K562 (cell line): ENCODE data around the gene HSPB1. TPM values are rescaled to one million over a fixed set of nuclear protein-coding genes. Genes with fewer than 3 reads are reported as not detected.

ENCODE experiments used
- ATAC-seq: fragments of 200-7000 bp; cut with Tn5 transposase; 3 replicates; pipeline ENCODE4 v1.9.1; 2020; ENCODE audit warnings: moderate library complexity
- Bru-seq: library from RNA; stranded (reverse); fragments of 400-500 nt; gene quantifications from one replicate; lab custom pipeline; 2021; lab: Mats Ljungman, UMichigan
- BruChase-seq, 2 experiments: library from RNA; stranded (reverse); fragments of 400-500 nt; gene quantifications; one replicate each; lab custom pipeline; 2021; lab: Mats Ljungman, UMichigan
- BruUV-seq: library from RNA; stranded (reverse); fragments of 400-500 nt; replicated peaks from 2 replicates; lab custom pipeline; 2021; lab: Mats Ljungman, UMichigan
- CTCF ChIA-PET: fragments of 300-600 bp; formaldehyde crosslinking; extraction: SDS; loops from one replicate; lab custom pipeline; 2021; ENCODE audit warnings: low intra/inter-chr PET ratio; lab: Yijun Ruan, JAX
- POLR2A ChIA-PET: fragments of 300-600, 350-650 bp; sonication (Branson Sonifier 250); formaldehyde crosslinking; extraction: SDS; loops from one replicate; lab custom pipeline; 2021; ENCODE audit warnings: antibody characterized with exemption, inconsistent platforms; lab: Yijun Ruan, JAX
- DNase-seq, 4 experiments: peaks; one replicate each; pipeline versions ENCODE4 v3.0.0 to v3.0.0-alpha.2; 2011 to 2018; ENCODE audit warnings: low spot score in 3 of 4, mixed read lengths in 3 of 4; ENCODE audit errors: extremely low read depth in 1 of 4
- FAIRE-seq: peaks from 2 replicates; lab custom pipeline; 2011; peaks lifted over from hg19 to GRCh38; lab: Jason Lieb, UNC
- H2AFZ ChIP-seq: 2 replicates; pipeline ENCODE4 v1.6.0; 2011; ENCODE audit warnings: low read depth, low read length, control low read depth, inconsistent platforms
- H3K27ac ChIP-seq: fragments of 200-600 bp; 3 replicates; pipeline ENCODE4 v1.8.0; 2011; ENCODE audit warnings: low read depth, mild to moderate bottlenecking, control low read depth, inconsistent platforms, low read length, moderate library complexity, mixed read lengths; ENCODE audit errors: extremely low read depth
- H3K27me3 ChIP-seq, 2 experiments: fragments of 300-600 bp in 1 of 2; 2 replicates in 1 of 2; 3 replicates in 1 of 2; pipeline versions ENCODE4 v1.6.0 to v1.8.0; 2011; ENCODE audit warnings: inconsistent platforms in 2 of 2, low read length in 2 of 2, mild to moderate bottlenecking in 1 of 2, mixed read lengths in 1 of 2, moderate library complexity in 1 of 2; ENCODE audit not compliant: control insufficient read depth in 2 of 2, insufficient read depth in 2 of 2
- H3K36me3 ChIP-seq: fragments of 300-600 bp; 3 replicates; pipeline ENCODE4 v1.8.0; 2011; ENCODE audit warnings: mild to moderate bottlenecking, low read length, inconsistent platforms; ENCODE audit not compliant: control insufficient read depth, insufficient read depth
- H3K4me1 ChIP-seq, 2 experiments: fragments of 200-600 bp in 1 of 2; replicated peaks in 1 of 2; 2 replicates in 1 of 2; 3 replicates in 1 of 2; pipeline versions ENCODE4 v1.5.1 to v1.8.0; 2011; ENCODE audit warnings: inconsistent platforms in 2 of 2, low read length in 2 of 2, mild to moderate bottlenecking in 1 of 2, mixed read lengths in 1 of 2, moderate library complexity in 1 of 2; ENCODE audit not compliant: control insufficient read depth in 2 of 2, insufficient read depth in 2 of 2
- H3K4me2 ChIP-seq: 2 replicates; pipeline ENCODE4 v1.6.1; 2011; ENCODE audit warnings: low read length, control low read depth, inconsistent platforms, mixed read lengths; ENCODE audit not compliant: insufficient read depth
- H3K4me3 ChIP-seq: fragments of 200-600 bp; sonication (generic), shearing (Covaris generic); 2 replicates; pipeline ENCODE4 v1.5.1; 2016; ENCODE audit warnings: control low read depth, inconsistent platforms
- H3K79me2 ChIP-seq: fragments of 200-600 bp; 3 replicates; pipeline ENCODE4 v1.8.0; 2011; ENCODE audit warnings: low read length, inconsistent platforms; ENCODE audit not compliant: control insufficient read depth, insufficient read depth
- H3K9ac ChIP-seq, 2 experiments: 2 replicates each; pipeline versions ENCODE4 v1.6.0 to v1.6.1; 2011; ENCODE audit warnings: low read depth in 2 of 2, low read length in 2 of 2, control low read depth in 1 of 2, inconsistent platforms in 1 of 2, mild to moderate bottlenecking in 1 of 2, mixed read lengths in 1 of 2; ENCODE audit not compliant: insufficient read depth in 1 of 2
- H3K9me1 ChIP-seq: one replicate; pipeline ENCODE4 v1.6.0; 2011; ENCODE audit warnings: inconsistent platforms, mild to moderate bottlenecking, low read length, moderate library complexity; ENCODE audit not compliant: control insufficient read depth, insufficient read depth
- H3K9me3 ChIP-seq: replicated peaks from 2 replicates; pipeline ENCODE4 v1.5.1; 2011; ENCODE audit warnings: low read depth, low read length, inconsistent platforms; ENCODE audit not compliant: control insufficient read depth, insufficient read depth
- H4K20me1 ChIP-seq: replicated peaks from 2 replicates; pipeline ENCODE4 v1.6.1; 2011; ENCODE audit warnings: low read length, inconsistent platforms, mixed read lengths; ENCODE audit not compliant: control insufficient read depth, insufficient read depth
- CEBPG ChIP-seq, 3 experiments: fragments of 200-800 bp in 1 of 3; sonication (Bioruptor generic) in 1 of 3; sonication (generic) in 1 of 3; formaldehyde crosslinking in 1 of 3; IDR thresholded peaks in 2 of 3; conservative IDR thresholded peaks in 1 of 3; 2 replicates each; pipeline versions ENCODE4 v1.6.1 to v1.8.0; 2016 to 2022; ENCODE audit warnings: missing compliant biosample characterization in 2 of 3, missing genetic modification characterization in 2 of 3, mild to moderate bottlenecking in 1 of 3, missing genetic modification reagents in 1 of 3
- EHMT2 ChIP-seq: fragments of 450-650 bp; IDR thresholded peaks from 2 replicates; pipeline ENCODE4 v1.6.1; 2018; ENCODE audit warnings: antibody characterized with exemption
- GATAD2B ChIP-seq: fragments of 450-650 bp; IDR thresholded peaks from 2 replicates; pipeline ENCODE4 v1.6.1; 2017; ENCODE audit warnings: mild to moderate bottlenecking, borderline replicate concordance
- MBD1 ChIP-seq: fragments of 250-450 bp; sonication (Bioruptor Pico); IDR thresholded peaks from 2 replicates; pipeline ENCODE4 v1.8.0; 2022; ENCODE audit warnings: inconsistent platforms
- PHF21A ChIP-seq: fragments of 450-650 bp; IDR thresholded peaks from 2 replicates; pipeline ENCODE4 v1.6.1; 2017; ENCODE audit warnings: low read depth, borderline replicate concordance
- SAP30 ChIP-seq: fragments of 200-600 bp; sonication (generic); IDR thresholded peaks from 2 replicates; pipeline ENCODE4 v1.6.1; 2012; ENCODE audit warnings: borderline replicate concordance, low read depth, mild to moderate bottlenecking, moderate library complexity, low read length, control low read depth, inconsistent platforms; ENCODE audit not compliant: insufficient read depth, poor library complexity, severe bottlenecking
- ZNF384 ChIP-seq: IDR thresholded peaks from 2 replicates; pipeline ENCODE4 v1.6.1; 2012; ENCODE audit warnings: low read depth, low read length, improper control_type of control experiment
- WGBS: fragments of 100-300 bp; shearing (Covaris generic); methylation state at CpG from one replicate; pipeline ENCODE4 v1.1.6; 2016; ENCODE audit warnings: low coverage, mixed read lengths; ENCODE audit not compliant: insufficient coverage; ENCODE audit errors: missing lambda C conversion rate; 5-methylcytosine and 5-hydroxymethylcytosine counted together
- in situ Hi-C: fragments of 300-500 bp; cut with MboI; formaldehyde crosslinking; loops from 4 replicates; pipeline ENCODE4 v1.15.0; 2018; ENCODE audit warnings: inconsistent platforms, mixed read lengths
- intact Hi-C: fragments of 100-400 bp; cut with micrococcal nuclease; formaldehyde crosslinking; loops from 2 replicates; pipeline ENCODE4 v1.14.2; 2022
- long read RNA-seq, 3 experiments: library from polyadenylated mRNA in 2 of 3; library from RNA in 1 of 3; unstranded in 2 of 3; stranded (forward) in 1 of 3; transcript quantifications; one replicate each; pipeline ENCODE4 v2.0.0, GENCODE V29; 2019 to 2022
- polyA minus RNA-seq, 3 experiments: library from RNA; depleted of rRNA, polyadenylated mRNA; stranded (reverse); fragments of >200 nt; gene quantifications; 2 replicates each; pipeline ENCODE4 v1.2.3, GENCODE V29; 2011
- polyA plus RNA-seq, 8 experiments: library from polyadenylated mRNA; depleted of rRNA in 4 of 8; stranded (reverse) in 5 of 8; unstranded in 3 of 8; fragments of >200 nt; fragmentation: Nextera tagmentation in 2 of 8; fragmentation: Illumina TruSeq in 1 of 8; extraction: Ambion mirVana in 2 of 8; extraction: Trizol in 1 of 8; gene quantifications; 2 replicates each; pipeline versions ENCODE4 v1.2.1 to v1.2.3, GENCODE V29; 2011 to 2014; ENCODE audit warnings: inconsistent platforms in 1 of 8, missing spikeins in 1 of 8
- total RNA-seq, 7 experiments: library from RNA; depleted of rRNA in 6 of 7; stranded (reverse); fragments of >200 nt in 6 of 7; fragmentation: Illumina TruSeq in 2 of 7; extraction: Trizol in 2 of 7; gene quantifications; 2 replicates each; pipeline versions ENCODE4 v1.2.1 to v1.2.3, GENCODE V29; 2011 to 2021; ENCODE audit warnings: low replicate concordance in 1 of 7
- TF ChIP-seq, protein P1 (sequence below), 2 experiments: IDR thresholded peaks; 2 replicates each; pipeline ENCODE4 v1.6.1; 2012; ENCODE audit warnings: improper control_type of control experiment in 2 of 2, low read depth in 2 of 2, low read length in 2 of 2, borderline replicate concordance in 1 of 2

Gene HSPB1
- 7.2 and 18.6 TPM in 2 replicates for total RNA-seq (2011; cell fraction: chromatin; rRNA removed; ENCODE audit: low replicate concordance)
- total RNA-seq (2011; cell fraction: nucleolus; rRNA removed) = 37.0 and 39.4 TPM in 2 replicates
- total RNA-seq (2011; cell fraction: nucleoplasm; rRNA removed) = 25.3 and 28.7 TPM in 2 replicates
- total RNA-seq (2014; rRNA removed) (138 and 216 TPM in 2 replicates), total RNA-seq (2014; rRNA removed; fragmentation: Illumina TruSeq; extraction: Trizol) (16.0 and 27.1 TPM in 2 replicates), total RNA-seq (2015; rRNA removed; fragmentation: Illumina TruSeq; extraction: Trizol) (180 TPM in 2 replicates), total RNA-seq (2021) (522 and 565 TPM in 2 replicates), polyA plus RNA-seq (2011; rRNA removed) (44.8 and 88.9 TPM in 2 replicates), polyA plus RNA-seq (2014; fragmentation: Illumina TruSeq; extraction: Trizol) (258 and 607 TPM in 2 replicates), polyA plus RNA-seq (2014; fragmentation: Nextera tagmentation; extraction: Ambion mirVana) (100 to 1,000 TPM in 1 of 2 experiments, 10 to 100 TPM in 1; 97.3 to 128 TPM), polyA plus RNA-seq (2014; rRNA removed) (283 and 298 TPM in 2 replicates), polyA minus RNA-seq (2011; rRNA and poly(A)+ RNA removed) (7.3 and 10.1 TPM in 2 replicates), Bru-seq, nascent RNA (percentile 97 among the genes with signal in this experiment), BruChase-seq, experiment 1, labeled RNA remaining after a 2-hour chase (percentile 93 among the genes with signal in this experiment), BruChase-seq, experiment 2, labeled RNA remaining after a 6-hour chase (percentile 96 among the genes with signal in this experiment)
- polyA plus RNA-seq (2011; cell fraction: cytosol; rRNA removed) = 114 and 636 TPM in 2 replicates
- polyA plus RNA-seq (2011; cell fraction: nucleus; rRNA removed) = 55.5 and 127 TPM in 2 replicates
- polyA plus RNA-seq (2012) = 343 and 551 TPM in 2 replicates
- polyA minus RNA-seq (2011; cell fraction: cytosol; rRNA and poly(A)+ RNA removed) = 107 and 110 TPM in 2 replicates
- 19.9 and 22.8 TPM in 2 replicates for polyA minus RNA-seq (2011; cell fraction: nucleus; rRNA and poly(A)+ RNA removed)
- long read RNA-seq, experiment 1, transcript HSPB1-201 (3 exons, 909 nt) = minor isoform, 416 of 1,118 reads
- long read RNA-seq, experiment 1, transcript HSPB1-203 (2 exons, 1,455 nt) = major isoform, 609 of 1,118 reads
- long read RNA-seq, experiment 1, partial matches to known transcripts = 0 of 1,118 reads
- long read RNA-seq, experiment 1, other reads (novel, unspliced or antisense) = 93 of 1,118 reads
- long read RNA-seq, experiment 2, transcript HSPB1-203 (2 exons, 1,455 nt) = minor isoform, 157 of 948 reads
- long read RNA-seq, experiment 2, transcript HSPB1-201 (3 exons, 909 nt) = major isoform, 762 of 948 reads
- long read RNA-seq, experiment 2, partial matches to known transcripts = 8 of 948 reads
- long read RNA-seq, experiment 2, other reads (novel, unspliced or antisense) = 20 of 948 reads
- long read RNA-seq, experiment 3, transcript HSPB1-203 (2 exons, 1,455 nt) = minor isoform, 148 of 553 reads
- long read RNA-seq, experiment 3, transcript HSPB1-201 (3 exons, 909 nt) = major isoform, 399 of 553 reads
- long read RNA-seq, experiment 3, partial matches to known transcripts = 2 of 553 reads
- long read RNA-seq, experiment 3, other reads (novel, unspliced or antisense) = 3 of 553 reads

GRCh38 chr7:76302347-76303201 is at the start of gene HSPB1:
Gene HSPB1, plus strand, starts transcription at chr7:76302673. Its CDS starts 40 bp downstream, at chr7:76302713.
- Histone ChIP-seq H4K20me1 (no peaks in the 10 kb centered on the region), H2AFZ (peak within 1 kb of the TSS; percentile 99), H3K27ac (peak within 1 kb of the TSS; percentile 81), H3K9ac (peak within 1 kb of the TSS; percentile 70 to 97), H3K36me3 (peaks cover 13% of the 10 kb centered on the region), H3K4me1 (peaks cover 17 to 56% of the 10 kb centered on the region in 2 experiments), H3K79me2 (peaks cover 25% of the 10 kb centered on the region), H3K27me3 (no peaks in the 10 kb centered on the region), H3K4me3 (peak within 1 kb of the TSS; percentile 66), H3K9me1 (no peaks in the 10 kb centered on the region), H3K9me3 (no peaks in the 10 kb centered on the region), H3K4me2 (peak within 1 kb of the TSS; percentile 77)
- under 1% methylated on average over 60 of the region's 75 CpGs for WGBS
- CTCF ChIA-PET = interaction anchor here (1.9 kb wide), 1 partner anchor 12 kb away, joined by 9 read pairs; no protein-coding TSS in a partner anchor
- intact Hi-C loops (loop anchor here (2.0 kb wide), 1 partner anchor 16 kb away; no protein-coding TSS in a partner anchor), in situ Hi-C loops (no loop called here)
- peak; percentile 84 for ATAC-seq
- POLR2A ChIA-PET = interaction anchor here (0.6 to 2.4 kb wide), 8 partner anchors 8 to 32 kb away, joined by 3 to 12 read pairs (median 3); no protein-coding TSS in a partner anchor
- FAIRE-seq = peak; percentile 80
- TSS peak; percentile 87 for BruUV-seq
- peak; percentile 92 to 96 (median 92) for DNase-seq
- TF ChIP-seq MBD1 (CRISPR knock-in tag) (no peak), ZNF384 (no peak), GATAD2B (no peak), SAP30 (peak; percentile 71), PHF21A (peak; percentile 42; the same call in 1 of the 2 replicates), CEBPG (CRISPR knock-in tag; IDR thresholded peaks at IDR 0.05) (no peak), CEBPG (tag; conservative IDR thresholded peaks at IDR 0.05 in 1 of 2, IDR thresholded peaks at IDR 0.05 in 1 of 2) (no peak), EHMT2 (peak; percentile 23; the same call in 1 of the 2 replicates)
- TF ChIP-seq, protein P1, sequence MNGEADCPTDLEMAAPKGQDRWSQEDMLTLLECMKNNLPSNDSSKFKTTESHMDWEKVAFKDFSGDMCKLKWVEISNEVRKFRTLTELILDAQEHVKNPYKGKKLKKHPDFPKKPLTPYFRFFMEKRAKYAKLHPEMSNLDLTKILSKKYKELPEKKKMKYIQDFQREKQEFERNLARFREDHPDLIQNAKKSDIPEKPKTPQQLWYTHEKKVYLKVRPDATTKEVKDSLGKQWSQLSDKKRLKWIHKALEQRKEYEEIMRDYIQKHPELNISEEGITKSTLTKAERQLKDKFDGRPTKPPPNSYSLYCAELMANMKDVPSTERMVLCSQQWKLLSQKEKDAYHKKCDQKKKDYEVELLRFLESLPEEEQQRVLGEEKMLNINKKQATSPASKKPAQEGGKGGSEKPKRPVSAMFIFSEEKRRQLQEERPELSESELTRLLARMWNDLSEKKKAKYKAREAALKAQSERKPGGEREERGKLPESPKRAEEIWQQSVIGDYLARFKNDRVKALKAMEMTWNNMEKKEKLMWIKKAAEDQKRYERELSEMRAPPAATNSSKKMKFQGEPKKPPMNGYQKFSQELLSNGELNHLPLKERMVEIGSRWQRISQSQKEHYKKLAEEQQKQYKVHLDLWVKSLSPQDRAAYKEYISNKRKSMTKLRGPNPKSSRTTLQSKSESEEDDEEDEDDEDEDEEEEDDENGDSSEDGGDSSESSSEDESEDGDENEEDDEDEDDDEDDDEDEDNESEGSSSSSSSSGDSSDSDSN (IDR thresholded peaks at IDR 0.05; ENCODE audit: borderline replicate concordance in 1 of 2, low read depth in 2 of 2, low read length in 2 of 2) = peak in 1 of 2 experiments; percentile 42; a peak in 1 of 4 replicates
